Measurements from ENCODE around the gene TBX18.
A peak's percentile ranks its signal among the peaks of the same experiment; 100 is the strongest.

The TBX18 gene

DNA sequence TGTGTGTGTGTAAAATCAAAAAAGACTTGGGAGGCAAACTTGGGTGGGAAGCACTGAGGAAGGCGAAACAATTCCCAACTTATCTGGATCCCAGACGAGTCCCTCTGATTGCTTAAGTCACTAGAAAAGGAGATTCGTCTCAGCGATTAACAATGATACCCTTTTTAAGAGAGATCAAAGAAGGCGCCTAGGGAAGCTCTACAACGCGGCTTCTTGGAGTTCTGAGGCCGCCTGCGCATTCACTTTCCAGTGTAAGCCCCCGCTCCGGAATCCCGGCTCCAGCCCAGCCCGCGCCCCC is 8.7 kb upstream of the TBX18 start:
- H3K27me3 ChIP-seq (ENCODE audit: insufficient read depth, insufficient read length) = peaks cover 99% of the 10 kb centered on the region
- TF ChIP-seq ZNF274 (IDR thresholded peaks at IDR 0.05; ENCODE audit: low read depth, low read length) = no peak
- TF ChIP-seq SUZ12 (IDR thresholded peaks at IDR 0.05; ENCODE audit: extremely low read depth, insufficient read depth, insufficient read length) = no peak
- TF ChIP-seq YY1 (IDR thresholded peaks at IDR 0.05; ENCODE audit: insufficient read depth, insufficient read length) = no peak
- H3K36me3 ChIP-seq (ENCODE audit: insufficient read depth, insufficient read length, low read length) = no peaks in the 10 kb centered on the region
- no peaks in the 10 kb centered on the region for H3K9me3 ChIP-seq (ENCODE audit: insufficient read depth, low read length)
- H3K4me1 ChIP-seq (ENCODE audit: insufficient read depth, insufficient read length) = no peaks in the 10 kb centered on the region
- no peak overlapping the region for H3K9ac ChIP-seq (ENCODE audit: insufficient read length, low read depth)
- H3K4me3 ChIP-seq (ENCODE audit: insufficient read length, low read depth) = peak overlapping the region; percentile 51
- no peak for DNase-seq (ENCODE audit: low read depth, low spot score)

DNA sequence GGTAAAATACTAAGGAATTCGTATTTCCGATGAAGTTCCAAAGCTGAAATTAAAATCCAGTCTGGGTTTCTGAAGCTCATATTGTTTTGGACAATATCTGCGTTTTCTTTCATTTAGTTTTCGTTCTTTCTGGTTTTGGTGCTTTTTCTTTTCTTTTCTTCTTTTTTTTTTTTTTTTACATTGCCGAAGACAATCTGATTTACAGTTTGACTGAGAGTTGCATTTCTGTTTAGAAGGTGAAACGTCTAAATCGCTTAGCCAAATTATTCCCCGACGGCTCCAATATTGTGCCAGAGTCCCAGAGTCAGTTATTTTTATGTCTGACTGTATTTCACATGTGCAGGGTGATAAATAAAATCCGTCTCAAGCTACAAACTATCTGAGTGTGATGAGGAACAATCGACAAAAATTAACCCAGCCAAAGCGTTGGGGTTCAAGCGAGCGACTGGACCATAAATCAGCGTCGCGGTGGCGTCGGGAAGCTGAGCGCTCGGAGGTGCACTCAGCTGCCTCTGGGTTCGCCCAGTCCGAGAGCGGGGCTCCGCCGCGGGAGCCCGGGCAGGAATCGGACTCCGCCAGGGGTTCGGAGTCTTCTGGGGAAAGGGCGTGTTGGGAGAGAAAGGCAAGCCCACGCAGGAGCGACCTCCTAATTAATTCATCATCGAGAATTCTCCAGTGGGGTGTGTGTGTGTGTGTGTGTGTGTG is 8.2 kb upstream of the TBX18 start:
- H3K4me1 ChIP-seq (ENCODE audit: insufficient read depth, insufficient read length) = no peaks in the 10 kb centered on the region
- H3K9ac ChIP-seq (ENCODE audit: insufficient read length, low read depth) = no peak overlapping the region
- DNase-seq (ENCODE audit: low read depth, low spot score) = no peak
- no peaks in the 10 kb centered on the region for H3K36me3 ChIP-seq (ENCODE audit: insufficient read depth, insufficient read length, low read length)
- H3K4me3 ChIP-seq (ENCODE audit: insufficient read length, low read depth) = peak overlapping the region; percentile 51
- H3K9me3 ChIP-seq (ENCODE audit: insufficient read depth, low read length) = no peaks in the 10 kb centered on the region
- H3K27me3 ChIP-seq (ENCODE audit: insufficient read depth, insufficient read length) = peaks cover 99% of the 10 kb centered on the region
- TF ChIP-seq SUZ12 (IDR thresholded peaks at IDR 0.05; ENCODE audit: extremely low read depth, insufficient read depth, insufficient read length) (no peak), YY1 (IDR thresholded peaks at IDR 0.05; ENCODE audit: insufficient read depth, insufficient read length) (no peak), ZNF274 (IDR thresholded peaks at IDR 0.05; ENCODE audit: low read depth, low read length) (no peak)

DNA sequence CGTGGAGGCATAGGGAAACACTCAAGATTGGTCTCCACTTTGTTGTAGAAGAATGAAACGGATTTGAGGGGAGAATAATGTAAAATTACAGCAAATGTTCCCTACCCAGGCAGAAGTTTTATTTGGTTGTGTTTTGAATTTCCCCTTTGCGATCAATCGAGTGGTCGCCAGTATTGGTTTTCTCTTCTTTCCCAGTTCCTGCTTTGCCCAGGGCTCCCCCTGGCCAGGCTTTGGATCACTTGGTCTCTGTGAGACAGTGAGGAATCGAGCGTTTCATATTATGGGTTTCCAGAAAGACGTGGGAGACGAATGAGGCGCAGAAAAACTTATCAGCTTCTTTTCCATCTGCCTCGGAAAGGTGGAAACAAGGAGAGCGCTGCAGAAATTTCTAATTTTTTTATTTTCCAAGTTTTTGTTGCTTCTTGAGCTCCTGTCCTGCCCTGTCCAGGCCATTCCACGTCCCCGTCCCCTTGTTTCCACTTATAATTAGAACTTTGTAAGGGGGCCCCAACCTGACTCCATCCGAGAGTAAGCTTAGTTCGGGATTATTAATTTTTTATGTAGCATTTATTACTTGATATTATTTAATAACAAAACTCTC is 7.5 kb upstream of the TBX18 start:
- peaks cover 5% of the 10 kb centered on the region for H3K4me1 ChIP-seq (ENCODE audit: insufficient read depth, insufficient read length)
- peaks cover 99% of the 10 kb centered on the region for H3K27me3 ChIP-seq (ENCODE audit: insufficient read depth, insufficient read length)
- DNase-seq (ENCODE audit: low read depth, low spot score) = no peak
- H3K4me3 ChIP-seq (ENCODE audit: insufficient read length, low read depth) = no peak overlapping the region
- H3K9me3 ChIP-seq (ENCODE audit: insufficient read depth, low read length) = no peaks in the 10 kb centered on the region
- no peaks in the 10 kb centered on the region for H3K36me3 ChIP-seq (ENCODE audit: insufficient read depth, insufficient read length, low read length)
- no peak overlapping the region for H3K9ac ChIP-seq (ENCODE audit: insufficient read length, low read depth)
- TF ChIP-seq SUZ12 (IDR thresholded peaks at IDR 0.05; ENCODE audit: extremely low read depth, insufficient read depth, insufficient read length) = no peak
- TF ChIP-seq YY1 (IDR thresholded peaks at IDR 0.05; ENCODE audit: insufficient read depth, insufficient read length) = no peak
- TF ChIP-seq ZNF274 (IDR thresholded peaks at IDR 0.05; ENCODE audit: low read depth, low read length) = no peak

DNA sequence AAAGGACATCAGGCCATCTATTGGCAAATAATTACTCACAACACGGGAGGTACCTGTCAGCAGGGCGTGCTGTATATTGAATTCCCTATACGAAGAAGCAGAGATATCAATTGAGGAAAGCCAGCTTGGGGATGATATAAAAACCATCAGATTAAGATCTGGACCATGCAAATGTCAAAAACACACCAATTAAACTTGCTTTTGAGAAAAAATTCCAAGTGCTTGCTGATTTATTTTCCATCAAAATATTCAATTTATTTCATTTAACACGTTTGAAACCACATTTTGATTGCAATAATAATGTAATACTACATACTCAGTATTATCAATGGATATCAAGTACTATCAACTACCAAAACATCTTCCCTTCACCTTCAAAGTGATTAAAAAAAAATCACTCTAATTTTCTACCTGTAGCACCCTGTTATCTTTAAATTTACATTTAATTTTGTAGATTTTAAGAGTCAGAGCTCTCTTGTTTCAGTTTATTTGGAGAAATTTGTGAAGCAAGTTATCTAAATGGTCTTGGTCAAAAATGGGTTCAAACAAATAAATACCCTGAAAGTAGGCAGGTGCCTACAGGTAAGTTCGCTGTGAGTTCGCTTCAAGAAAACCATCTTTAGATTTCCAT is 6.8 kb upstream of the TBX18 start:
- Histone ChIP-seq H3K27me3 (ENCODE audit: insufficient read depth, insufficient read length) (peaks cover 99% of the 10 kb centered on the region), H3K9ac (ENCODE audit: insufficient read length, low read depth) (no peak overlapping the region), H3K9me3 (ENCODE audit: insufficient read depth, low read length) (no peaks in the 10 kb centered on the region), H3K4me3 (ENCODE audit: insufficient read length, low read depth) (no peak overlapping the region), H3K4me1 (ENCODE audit: insufficient read depth, insufficient read length) (peaks cover 5% of the 10 kb centered on the region), H3K36me3 (ENCODE audit: insufficient read depth, insufficient read length, low read length) (no peaks in the 10 kb centered on the region)
- TF ChIP-seq SUZ12 (IDR thresholded peaks at IDR 0.05; ENCODE audit: extremely low read depth, insufficient read depth, insufficient read length) (no peak), YY1 (IDR thresholded peaks at IDR 0.05; ENCODE audit: insufficient read depth, insufficient read length) (no peak), ZNF274 (IDR thresholded peaks at IDR 0.05; ENCODE audit: low read depth, low read length) (no peak)
- no peak for DNase-seq (ENCODE audit: low read depth, low spot score)

DNA sequence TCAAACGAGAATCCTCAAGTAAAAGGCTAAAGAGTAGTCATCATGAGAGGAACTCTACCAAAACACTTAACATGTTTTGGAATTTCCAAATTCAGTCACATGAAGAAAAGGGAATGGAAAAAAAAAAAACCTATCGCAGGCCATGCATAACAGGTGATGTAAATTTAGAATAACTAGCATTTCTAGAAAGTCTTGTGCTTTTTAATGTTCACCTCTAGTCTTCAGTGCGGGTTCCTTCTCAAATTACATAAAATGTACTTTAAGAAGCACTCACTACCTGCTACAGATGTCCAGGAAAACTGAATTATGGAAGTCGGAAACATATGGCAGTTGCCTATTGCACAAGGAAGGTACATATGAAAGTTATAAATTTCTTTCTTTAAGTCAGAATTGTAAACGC is 6.1 kb upstream of the TBX18 start:
- no peak for DNase-seq (ENCODE audit: low read depth, low spot score)
- H3K9me3 ChIP-seq (ENCODE audit: insufficient read depth, low read length) = no peaks in the 10 kb centered on the region
- H3K4me3 ChIP-seq (ENCODE audit: insufficient read length, low read depth) = no peak overlapping the region
- peaks cover 5% of the 10 kb centered on the region for H3K4me1 ChIP-seq (ENCODE audit: insufficient read depth, insufficient read length)
- no peaks in the 10 kb centered on the region for H3K36me3 ChIP-seq (ENCODE audit: insufficient read depth, insufficient read length, low read length)
- TF ChIP-seq ZNF274 (IDR thresholded peaks at IDR 0.05; ENCODE audit: low read depth, low read length) (no peak), YY1 (IDR thresholded peaks at IDR 0.05; ENCODE audit: insufficient read depth, insufficient read length) (no peak), SUZ12 (IDR thresholded peaks at IDR 0.05; ENCODE audit: extremely low read depth, insufficient read depth, insufficient read length) (no peak)
- H3K9ac ChIP-seq (ENCODE audit: insufficient read length, low read depth) = no peak overlapping the region
- H3K27me3 ChIP-seq (ENCODE audit: insufficient read depth, insufficient read length) = peaks cover 99% of the 10 kb centered on the region

DNA sequence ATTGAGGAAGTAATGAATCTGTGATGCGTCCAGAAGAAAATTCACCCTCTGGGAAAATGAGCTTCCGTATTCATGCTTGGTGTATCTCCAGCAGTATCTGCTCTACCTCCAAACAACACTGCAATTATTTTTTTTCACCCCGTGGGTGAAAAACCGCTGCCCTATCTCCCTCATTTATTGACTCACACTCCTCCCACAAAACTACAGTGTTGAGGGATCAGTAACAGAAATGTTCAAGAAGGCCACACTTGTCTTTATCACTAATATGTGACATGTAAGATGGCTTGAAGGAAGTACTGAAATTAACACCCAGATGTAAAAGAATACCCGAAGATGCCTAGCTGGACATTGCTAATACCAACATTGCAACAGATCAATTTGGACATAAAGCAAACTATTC is 4.9 kb upstream of the TBX18 start:
- peaks cover 98% of the 10 kb centered on the region for H3K27me3 ChIP-seq (ENCODE audit: insufficient read depth, insufficient read length)
- H3K36me3 ChIP-seq (ENCODE audit: insufficient read depth, insufficient read length, low read length) = no peaks in the 10 kb centered on the region
- no peak overlapping the region for H3K4me3 ChIP-seq (ENCODE audit: insufficient read length, low read depth)
- peaks cover 5% of the 10 kb centered on the region for H3K4me1 ChIP-seq (ENCODE audit: insufficient read depth, insufficient read length)
- H3K9me3 ChIP-seq (ENCODE audit: insufficient read depth, low read length) = no peaks in the 10 kb centered on the region
- TF ChIP-seq YY1 (IDR thresholded peaks at IDR 0.05; ENCODE audit: insufficient read depth, insufficient read length) (no peak), SUZ12 (IDR thresholded peaks at IDR 0.05; ENCODE audit: extremely low read depth, insufficient read depth, insufficient read length) (no peak), ZNF274 (IDR thresholded peaks at IDR 0.05; ENCODE audit: low read depth, low read length) (no peak)
- H3K9ac ChIP-seq (ENCODE audit: insufficient read length, low read depth) = no peak overlapping the region
- DNase-seq (ENCODE audit: low read depth, low spot score) = no peak

DNA sequence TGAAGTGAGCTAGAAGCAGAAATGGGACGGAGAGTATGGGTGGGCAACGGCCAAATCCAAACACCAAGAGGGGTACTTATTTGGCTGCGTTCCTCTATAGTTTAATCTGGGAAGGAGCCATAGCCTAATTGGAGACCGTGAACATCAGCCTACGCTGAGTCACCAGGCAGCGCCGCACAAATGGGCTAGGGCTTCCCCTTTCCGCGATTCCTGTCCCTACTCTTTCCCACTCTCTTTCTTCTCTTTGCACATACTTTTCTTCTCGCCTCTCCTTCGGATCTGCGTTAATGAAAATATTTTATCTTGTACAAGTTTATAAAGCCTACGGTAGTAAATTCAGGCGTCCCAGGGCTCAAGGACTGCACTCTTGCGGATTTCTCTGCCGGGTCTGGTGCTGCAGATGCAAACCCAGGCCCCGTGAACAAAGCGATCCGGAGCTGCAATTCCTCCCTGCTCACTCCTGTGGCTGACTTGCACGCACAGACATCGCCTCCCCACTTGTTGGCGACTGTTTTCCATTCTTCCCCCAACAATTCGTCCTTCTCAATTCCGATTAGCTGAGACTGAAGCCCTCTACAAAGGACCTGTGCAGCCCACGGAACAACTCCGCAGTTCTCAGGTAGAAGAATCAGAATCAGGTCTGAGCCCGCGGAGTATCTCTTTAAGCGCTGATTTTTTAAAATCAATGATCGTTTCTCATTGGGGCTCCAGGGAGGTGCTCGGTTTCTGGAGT is 4.2 kb upstream of the TBX18 start:
- Histone ChIP-seq H3K4me3 (ENCODE audit: insufficient read length, low read depth) (peak overlapping the region; percentile 15), H3K4me1 (ENCODE audit: insufficient read depth, insufficient read length) (peaks cover 5% of the 10 kb centered on the region), H3K36me3 (ENCODE audit: insufficient read depth, insufficient read length, low read length) (no peaks in the 10 kb centered on the region), H3K27me3 (ENCODE audit: insufficient read depth, insufficient read length) (peaks cover 94% of the 10 kb centered on the region), H3K9ac (ENCODE audit: insufficient read length, low read depth) (no peak overlapping the region), H3K9me3 (ENCODE audit: insufficient read depth, low read length) (no peaks in the 10 kb centered on the region)
- TF ChIP-seq SUZ12 (IDR thresholded peaks at IDR 0.05; ENCODE audit: extremely low read depth, insufficient read depth, insufficient read length) (no peak), YY1 (IDR thresholded peaks at IDR 0.05; ENCODE audit: insufficient read depth, insufficient read length) (no peak), ZNF274 (IDR thresholded peaks at IDR 0.05; ENCODE audit: low read depth, low read length) (no peak)
- DNase-seq (ENCODE audit: low read depth, low spot score) = no peak
